ENCODE data around the gene SYT8.

The SYT8 gene

DNA sequence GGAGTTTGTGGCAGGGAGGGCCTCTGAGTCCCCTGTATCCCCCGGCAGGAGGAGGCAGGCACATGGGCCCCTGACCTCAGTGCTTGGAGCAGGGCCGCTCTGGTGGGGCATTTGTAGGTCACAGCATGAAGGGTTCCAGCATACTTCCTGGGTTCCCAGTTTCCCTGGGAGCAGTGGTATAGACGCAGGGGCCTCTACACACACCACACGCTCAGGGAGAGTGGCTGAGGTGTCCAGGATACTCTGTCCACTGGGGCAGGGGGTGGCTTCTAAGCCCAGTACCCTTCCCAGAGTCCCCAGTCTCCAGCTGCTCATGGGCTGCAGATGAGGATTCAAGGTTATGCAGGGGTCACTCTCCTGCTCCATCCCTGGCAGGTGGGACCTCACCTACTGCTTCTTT lies 24.2 kb downstream of the SYT8 start:
- DNase-seq (ENCODE audit: low read depth, low spot score): no peak

DNA sequence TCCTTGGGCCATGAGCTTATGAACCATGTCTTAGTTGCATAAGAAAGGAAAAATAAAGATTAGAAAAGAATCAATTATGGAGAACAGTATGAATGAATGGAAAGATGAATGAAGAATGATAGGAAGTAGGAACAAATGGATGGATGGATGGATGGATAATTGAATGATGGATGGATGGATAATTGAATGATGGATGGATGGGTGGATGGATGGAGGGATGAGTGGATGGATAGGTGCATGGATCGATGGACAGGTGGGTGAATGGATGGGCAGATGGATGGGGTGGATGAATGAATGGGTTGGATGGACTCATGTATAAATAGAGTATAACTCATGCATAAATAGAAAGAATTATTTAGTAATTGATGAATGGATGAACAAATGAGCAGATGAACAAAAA lies 25.3 kb downstream of the SYT8 start:
- DNase-seq (ENCODE audit: low read depth, low spot score): no peak

DNA sequence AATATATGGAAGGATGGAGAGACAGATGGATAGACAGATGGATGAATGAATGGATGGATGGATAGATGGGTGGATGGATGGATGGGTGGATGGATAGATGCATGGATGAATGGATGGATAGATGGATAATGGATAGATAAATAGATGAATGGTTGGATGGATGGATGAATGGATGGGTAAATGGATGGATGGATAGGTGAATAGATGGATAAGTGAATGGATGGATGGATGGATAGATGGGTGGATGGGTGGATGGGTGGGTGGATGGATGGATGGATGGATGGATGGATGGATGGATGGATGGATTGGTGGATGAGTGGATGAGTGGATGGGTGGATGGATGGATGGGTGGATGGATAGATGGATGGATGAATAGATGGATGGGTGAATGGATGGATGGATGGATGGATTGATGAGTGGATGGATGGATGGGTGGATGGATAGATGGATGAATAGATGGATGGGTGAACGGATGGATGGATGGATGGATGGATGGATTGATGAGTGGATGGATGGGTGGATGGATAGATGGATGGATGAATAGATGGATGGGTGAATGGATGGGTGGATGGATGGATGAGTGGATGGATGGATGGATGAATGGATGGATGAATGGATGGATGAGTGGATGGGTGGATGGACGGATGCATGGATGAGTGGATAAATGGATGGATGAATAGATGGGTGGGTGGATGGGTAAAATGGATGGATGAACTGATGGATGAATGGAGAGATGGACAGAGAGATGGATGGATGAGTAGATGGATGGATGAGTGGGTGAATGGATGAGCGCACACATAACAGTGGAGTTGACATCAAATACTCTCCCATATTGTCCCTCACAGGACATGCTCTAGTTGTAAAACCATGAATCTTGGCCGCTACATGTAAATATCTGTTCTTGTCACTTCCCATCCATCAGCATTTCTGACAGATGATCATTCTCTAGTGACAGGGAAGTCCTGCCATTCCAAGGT lies 26.9 kb downstream of the SYT8 start:
- no peak for DNase-seq (ENCODE audit: low read depth, low spot score)

GRCh38 chr11:1862588-1863351 lies 28.0 kb downstream of the SYT8 start:
- DNase-seq (ENCODE audit: low read depth, low spot score): no peak

DNA sequence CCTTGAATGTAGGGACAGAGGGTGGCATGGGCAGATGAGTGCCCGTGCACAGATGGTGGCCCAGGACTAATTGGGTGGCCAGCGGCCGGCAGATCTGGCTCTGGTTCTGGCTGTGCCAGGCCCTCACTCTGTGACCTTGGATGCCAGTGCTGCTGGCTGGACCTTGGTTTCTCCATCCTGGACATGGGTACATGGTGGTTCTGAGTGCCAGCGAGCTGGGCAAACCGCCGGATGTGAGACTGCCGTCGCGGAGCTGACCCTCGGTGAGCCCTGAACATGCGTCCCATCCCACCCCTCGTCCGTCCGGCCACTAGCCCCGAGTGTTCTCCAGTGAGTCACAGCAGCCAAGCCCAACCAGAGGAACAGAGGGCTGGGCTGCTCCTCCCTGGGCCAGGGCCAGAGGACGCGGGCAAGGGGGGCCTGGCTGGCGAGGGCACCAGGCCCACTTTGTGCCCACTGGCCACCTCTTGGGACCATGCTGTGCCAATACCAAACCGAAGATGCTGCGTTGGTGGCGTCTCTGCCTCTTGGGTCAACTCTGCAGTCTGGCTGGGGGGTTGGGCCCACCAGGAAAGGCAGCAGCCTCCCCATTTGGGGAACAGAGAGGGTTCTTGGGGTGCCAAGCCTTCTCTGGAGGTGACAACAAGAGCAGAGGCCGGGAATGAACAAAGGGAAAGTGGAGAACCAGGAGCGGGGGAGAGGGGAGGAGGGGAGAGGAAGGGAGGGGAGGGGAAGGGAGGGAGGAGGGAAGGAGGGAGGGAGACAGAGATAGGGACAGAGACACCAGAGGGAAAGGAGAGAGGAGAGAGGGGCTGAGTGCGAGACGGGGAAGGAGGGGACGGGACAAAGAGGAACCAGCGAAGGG lies 28.8 kb downstream of the SYT8 start:
- no peak for DNase-seq (ENCODE audit: low read depth, low spot score)

DNA sequence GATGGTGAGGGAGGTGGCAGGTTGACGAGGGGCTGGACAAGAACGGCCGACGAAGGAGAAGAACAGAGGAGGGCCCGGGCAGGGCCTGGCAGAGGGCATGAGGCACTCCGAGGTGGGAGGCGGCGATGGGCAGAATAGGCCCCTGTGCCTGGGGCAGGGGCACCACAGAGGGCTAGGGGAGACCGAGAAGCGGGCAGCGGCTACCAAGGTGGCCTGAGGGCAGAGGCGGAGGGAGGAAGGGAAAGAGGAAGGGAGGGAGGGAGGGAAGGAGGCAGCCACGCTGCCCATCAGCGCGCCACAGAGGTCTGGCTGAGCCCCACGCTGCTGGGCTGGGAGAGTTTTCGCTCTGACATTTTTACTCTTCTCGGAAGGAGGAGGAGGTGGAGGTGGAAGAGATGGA lies 29.4 kb downstream of the SYT8 start:
- DNase-seq (ENCODE audit: low read depth, low spot score): no peak

DNA sequence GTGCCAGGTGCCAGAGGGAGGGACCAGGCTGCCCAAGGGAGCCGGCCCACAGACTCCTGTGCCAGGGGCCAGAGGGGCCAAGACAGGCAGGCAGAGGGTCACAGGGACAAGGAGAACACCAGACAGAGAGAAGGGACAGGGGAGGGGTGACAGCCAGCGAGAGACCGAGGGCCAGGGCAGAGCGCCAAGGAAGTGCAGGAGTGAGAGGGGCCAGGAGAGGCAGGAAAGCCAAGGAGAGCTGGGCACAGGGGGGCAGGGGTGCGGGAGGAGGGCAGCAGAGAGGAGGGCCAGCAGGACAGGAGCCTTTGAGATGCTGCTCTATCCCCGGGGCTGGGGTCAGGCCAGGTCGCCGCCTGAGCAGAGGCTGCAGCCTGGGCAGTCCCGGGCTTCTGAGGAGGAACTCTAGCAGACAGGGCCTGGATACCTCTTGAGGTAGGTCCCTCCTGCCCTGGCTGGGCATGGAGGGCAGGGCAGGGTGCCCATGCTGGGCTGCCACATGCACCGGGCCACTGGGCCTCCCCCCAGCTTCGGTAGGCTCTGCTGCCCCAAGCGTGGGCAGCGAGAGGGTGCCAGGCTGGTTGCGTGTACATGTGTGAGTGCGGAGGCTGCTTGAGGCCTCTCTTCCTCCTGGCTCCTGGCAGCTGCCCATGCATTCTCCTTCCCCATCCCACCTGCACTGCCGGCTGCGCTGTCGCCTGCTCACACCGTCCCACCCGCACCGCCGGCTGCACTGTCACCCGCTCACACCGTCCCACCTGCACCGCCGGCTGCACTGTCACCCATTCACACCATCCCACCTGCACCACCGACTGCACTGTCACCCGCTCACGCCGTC lies 30.3 kb downstream of the SYT8 start:
- no peak for DNase-seq (ENCODE audit: low read depth, low spot score)

- DNase-seq (ENCODE audit: low read depth, low spot score): no peak
These were observed 31.4 kb downstream of the SYT8 start for GRCh38 chr11:1866226-1866625.

DNA sequence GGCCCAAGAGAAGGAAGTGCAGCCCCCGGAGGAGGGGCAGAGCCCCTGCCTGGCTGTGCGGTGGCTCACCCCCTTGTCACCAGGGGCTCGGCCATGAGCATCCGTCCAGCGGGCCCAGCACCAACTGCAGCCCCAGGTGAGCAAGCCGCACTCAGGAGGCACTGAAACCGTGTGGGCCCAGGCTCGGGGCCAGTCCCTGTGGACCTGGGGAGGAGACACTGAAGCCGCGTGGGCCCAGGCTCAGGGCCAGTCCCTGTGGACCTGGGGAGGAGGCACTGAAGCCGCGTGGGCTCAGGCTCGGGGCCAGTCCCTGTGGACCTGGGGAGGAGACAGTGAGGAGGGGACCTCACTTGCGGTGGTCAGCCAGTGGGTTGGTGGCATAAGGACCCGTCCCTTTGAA lies 32.0 kb downstream of the SYT8 start:
- DNase-seq (ENCODE audit: low read depth, low spot score): no peak

- DNase-seq (ENCODE audit: low read depth, low spot score): no peak
These were observed 32.6 kb downstream of the SYT8 start for GRCh38 chr11:1867381-1867780.

GRCh38 chr11:1868056-1868635 lies 33.4 kb downstream of the SYT8 start:
- no peak for DNase-seq (ENCODE audit: low read depth, low spot score)

- DNase-seq (ENCODE audit: low read depth, low spot score): no peak
These were observed 34.0 kb downstream of the SYT8 start for GRCh38 chr11:1868636-1869291.

- no peak for DNase-seq (ENCODE audit: low read depth, low spot score)
These were observed 34.9 kb downstream of the SYT8 start for GRCh38 chr11:1869427-1870325.

GRCh38 chr11:1870326-1870696 lies 35.5 kb downstream of the SYT8 start:
- DNase-seq (ENCODE audit: low read depth, low spot score): no peak

DNA sequence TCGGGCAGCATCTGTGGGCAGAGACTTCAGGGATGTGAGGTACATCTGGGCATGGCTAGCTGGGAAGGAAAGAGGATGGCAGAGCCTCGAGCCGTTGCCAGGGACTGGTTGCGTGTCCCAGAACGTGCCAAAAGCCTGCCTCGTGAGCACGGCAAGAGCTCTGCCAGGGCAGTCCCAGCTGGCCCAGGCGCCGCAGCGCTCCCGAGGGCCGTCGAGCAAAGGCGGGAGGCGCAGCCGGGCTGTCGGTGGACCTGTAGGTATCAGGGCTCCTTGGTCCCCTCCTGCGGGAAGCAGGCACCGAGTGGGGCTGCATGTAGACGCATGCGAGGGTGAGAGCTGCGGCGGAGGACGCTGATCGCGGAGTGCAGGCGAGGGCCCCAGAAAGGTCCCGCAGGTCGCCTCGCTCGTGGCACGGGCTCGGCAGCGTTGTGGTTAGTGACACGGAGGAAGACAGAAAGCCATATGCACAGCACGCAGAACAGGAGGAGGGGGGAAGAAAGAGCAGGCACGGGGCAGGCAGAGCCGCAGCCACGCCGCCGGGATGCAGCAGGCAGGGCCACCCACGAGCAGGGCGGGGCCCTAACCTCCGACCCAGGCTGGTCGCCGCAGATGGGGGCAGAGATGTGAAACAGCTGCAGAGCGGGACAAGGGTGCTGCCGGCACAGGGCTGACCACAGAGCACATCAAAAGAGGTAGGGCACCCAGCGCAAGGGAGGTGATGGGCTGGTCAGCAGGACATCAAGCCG lies 36.1 kb downstream of the SYT8 start:
- no peak for DNase-seq (ENCODE audit: low read depth, low spot score)

- DNase-seq (ENCODE audit: low read depth, low spot score): no peak
These were observed 36.7 kb downstream of the SYT8 start for GRCh38 chr11:1871531-1871930.

- no peak for DNase-seq (ENCODE audit: low read depth, low spot score)
These were observed 37.6 kb downstream of the SYT8 start for GRCh38 chr11:1872267-1872985.
